Fibroblast of lung (primary cell): Measurements from ENCODE around the gene MCF2L.

Source experiments
- CTCF ChIP-seq, 2 donors: IDR thresholded peaks in 1 of 2; conservative IDR thresholded peaks in 1 of 2; 1 replicate in 1 of 2; 2 replicates in 1 of 2; pipeline ENCODE4 v1.5.1; 2011 to 2012; ENCODE audit warnings: low read length in 2 of 2, control low read depth in 1 of 2, inconsistent platforms in 1 of 2, low read depth in 1 of 2, mild to moderate bottlenecking in 1 of 2
- EZH2 ChIP-seq: IDR thresholded peaks from 2 replicates; pipeline ENCODE4 v1.5.1; 2012; ENCODE audit warnings: low read length, control low read depth, mild to moderate bottlenecking; ENCODE audit errors: missing control alignments

- TF ChIP-seq EZH2 (no peak), CTCF (conservative IDR thresholded peaks at IDR 0.05 in 1 of 2, IDR thresholded peaks at IDR 0.05 in 1 of 2; ENCODE audit: low read depth in 1 of 2, low read length in 2 of 2) (no peak)
Observed at GRCh38 chr13:112998521-112999280, 29.7 kb downstream of the MCF2L start.
